ENCODE results near the gene NLRP1.
A peak's percentile ranks its signal among the peaks of the same experiment; 100 is the strongest.

NLRP1 gene

GRCh38 chr17:5488752-5489151 is 95.6 kb downstream of the NLRP1 start:
- Histone ChIP-seq H3K27me3 (replicated peaks; ENCODE audit: control insufficient read depth, insufficient read depth, low read length) (no peaks in the 10 kb centered on the region), H3K9me3 (ENCODE audit: control insufficient read depth, low read length) (peaks cover 13% of the 10 kb centered on the region), H3K4me3 (ENCODE audit: low read length) (no peak overlapping the region), H3K4me1 (ENCODE audit: control insufficient read depth, insufficient read depth, low read length) (peaks cover 13% of the 10 kb centered on the region), H3K36me3 (ENCODE audit: control insufficient read depth, insufficient read depth, low read length, severe bottlenecking) (peaks cover 26% of the 10 kb centered on the region), H3K9ac (ENCODE audit: low read length) (no peak overlapping the region)
- DNase-seq (ENCODE audit: low read depth) = no peak

- DNase-seq (ENCODE audit: low read depth) = peak; percentile 100
- Histone ChIP-seq H3K9me3 (ENCODE audit: control insufficient read depth, low read length) (no peaks in the 10 kb centered on the region), H3K4me3 (ENCODE audit: low read length) (peak within 1 kb of the TSS; percentile 99), H3K4me1 (ENCODE audit: control insufficient read depth, insufficient read depth, low read length) (peaks cover 16% of the 10 kb centered on the region), H3K9ac (ENCODE audit: low read length) (peak within 1 kb of the TSS; percentile 96), H3K27me3 (replicated peaks; ENCODE audit: control insufficient read depth, insufficient read depth, low read length) (no peaks in the 10 kb centered on the region), H3K36me3 (ENCODE audit: control insufficient read depth, insufficient read depth, low read length, severe bottlenecking) (peaks cover 48% of the 10 kb centered on the region)
Observed at GRCh38 chr17:5486206-5487124, 97.8 kb downstream of the NLRP1 start, which contains the start of gene MIS12. Gene MIS12, plus strand, starts transcription at chr17:5486566. Its CDS starts 2,297 bp downstream, at chr17:5488863.

GRCh38 chr17:5485270-5486205 is 98.8 kb downstream of the NLRP1 start, which contains the start of gene DERL2:
Gene DERL2, minus strand, starts transcription at chr17:5486178. Its CDS starts 17 bp downstream, at chr17:5486161.
- DNase-seq (ENCODE audit: low read depth) = peak; percentile 41
- Histone ChIP-seq H3K36me3 (ENCODE audit: control insufficient read depth, insufficient read depth, low read length, severe bottlenecking) (peaks cover 54% of the 10 kb centered on the region), H3K4me3 (ENCODE audit: low read length) (peak within 1 kb of the TSS; percentile 99), H3K27me3 (replicated peaks; ENCODE audit: control insufficient read depth, insufficient read depth, low read length) (no peaks in the 10 kb centered on the region), H3K9ac (ENCODE audit: low read length) (peak within 1 kb of the TSS; percentile 96), H3K4me1 (ENCODE audit: control insufficient read depth, insufficient read depth, low read length) (peaks cover 16% of the 10 kb centered on the region), H3K9me3 (ENCODE audit: control insufficient read depth, low read length) (no peaks in the 10 kb centered on the region)

GRCh38 chr17:5481451-5481850 is 102.9 kb downstream of the NLRP1 start:
- Histone ChIP-seq H3K4me1 (ENCODE audit: control insufficient read depth, insufficient read depth, low read length) (peaks cover 8% of the 10 kb centered on the region), H3K27me3 (replicated peaks; ENCODE audit: control insufficient read depth, insufficient read depth, low read length) (no peaks in the 10 kb centered on the region), H3K9me3 (ENCODE audit: control insufficient read depth, low read length) (peaks cover 6% of the 10 kb centered on the region), H3K36me3 (ENCODE audit: control insufficient read depth, insufficient read depth, low read length, severe bottlenecking) (peaks cover 73% of the 10 kb centered on the region), H3K4me3 (ENCODE audit: low read length) (no peak overlapping the region), H3K9ac (ENCODE audit: low read length) (no peak overlapping the region)
- no peak for DNase-seq (ENCODE audit: low read depth)

GRCh38 chr17:5480962-5481361 is 103.3 kb downstream of the NLRP1 start:
- Histone ChIP-seq H3K4me1 (ENCODE audit: control insufficient read depth, insufficient read depth, low read length) (peaks cover 8% of the 10 kb centered on the region), H3K9ac (ENCODE audit: low read length) (no peak overlapping the region), H3K27me3 (replicated peaks; ENCODE audit: control insufficient read depth, insufficient read depth, low read length) (no peaks in the 10 kb centered on the region), H3K9me3 (ENCODE audit: control insufficient read depth, low read length) (peaks cover 6% of the 10 kb centered on the region), H3K36me3 (ENCODE audit: control insufficient read depth, insufficient read depth, low read length, severe bottlenecking) (peaks cover 75% of the 10 kb centered on the region), H3K4me3 (ENCODE audit: low read length) (no peak overlapping the region)
- no peak for DNase-seq (ENCODE audit: low read depth)

GRCh38 chr17:5478992-5479391 is 105.3 kb downstream of the NLRP1 start:
- Histone ChIP-seq H3K4me1 (ENCODE audit: control insufficient read depth, insufficient read depth, low read length) (peaks cover 8% of the 10 kb centered on the region), H3K9ac (ENCODE audit: low read length) (no peak overlapping the region), H3K36me3 (ENCODE audit: control insufficient read depth, insufficient read depth, low read length, severe bottlenecking) (peaks cover 89% of the 10 kb centered on the region)

GRCh38 chr17:5473906-5474305 is 110.4 kb downstream of the NLRP1 start:
- Histone ChIP-seq H3K4me3 (ENCODE audit: low read length) (no peak overlapping the region), H3K9me3 (ENCODE audit: control insufficient read depth, low read length) (peaks cover 6% of the 10 kb centered on the region), H3K4me1 (ENCODE audit: control insufficient read depth, insufficient read depth, low read length) (peaks cover 14% of the 10 kb centered on the region), H3K27me3 (replicated peaks; ENCODE audit: control insufficient read depth, insufficient read depth, low read length) (no peaks in the 10 kb centered on the region), H3K36me3 (ENCODE audit: control insufficient read depth, insufficient read depth, low read length, severe bottlenecking) (peaks cover 66% of the 10 kb centered on the region), H3K9ac (ENCODE audit: low read length) (no peak overlapping the region)
- no peak for DNase-seq (ENCODE audit: low read depth)

More at GRCh38 chr17:5478992-5479391, 105.3 kb downstream of the NLRP1 start:
- H3K27me3 ChIP-seq (replicated peaks; ENCODE audit: control insufficient read depth, insufficient read depth, low read length) = no peaks in the 10 kb centered on the region
- no peak for DNase-seq (ENCODE audit: low read depth)
- peaks cover 6% of the 10 kb centered on the region for H3K9me3 ChIP-seq (ENCODE audit: control insufficient read depth, low read length)
- H3K4me3 ChIP-seq (ENCODE audit: low read length) = no peak overlapping the region

GRCh38 chr17:5472511-5472910 is 111.8 kb downstream of the NLRP1 start:
- Histone ChIP-seq H3K9me3 (ENCODE audit: control insufficient read depth, low read length) (no peaks in the 10 kb centered on the region), H3K9ac (ENCODE audit: low read length) (no peak overlapping the region), H3K27me3 (replicated peaks; ENCODE audit: control insufficient read depth, insufficient read depth, low read length) (no peaks in the 10 kb centered on the region), H3K36me3 (ENCODE audit: control insufficient read depth, insufficient read depth, low read length, severe bottlenecking) (peaks cover 52% of the 10 kb centered on the region), H3K4me1 (ENCODE audit: control insufficient read depth, insufficient read depth, low read length) (peaks cover 14% of the 10 kb centered on the region), H3K4me3 (ENCODE audit: low read length) (no peak overlapping the region)
- DNase-seq (ENCODE audit: low read depth) = no peak

- DNase-seq (ENCODE audit: low read depth) = no peak
- peak overlapping the region; percentile 95 for H3K4me3 ChIP-seq (ENCODE audit: low read length)
- H3K4me1 ChIP-seq (ENCODE audit: control insufficient read depth, insufficient read depth, low read length) = peaks cover 17% of the 10 kb centered on the region
- H3K36me3 ChIP-seq (ENCODE audit: control insufficient read depth, insufficient read depth, low read length, severe bottlenecking) = peaks cover 16% of the 10 kb centered on the region
- no peaks in the 10 kb centered on the region for H3K9me3 ChIP-seq (ENCODE audit: control insufficient read depth, low read length)
- peak overlapping the region; percentile 92 for H3K9ac ChIP-seq (ENCODE audit: low read length)
- no peaks in the 10 kb centered on the region for H3K27me3 ChIP-seq (replicated peaks; ENCODE audit: control insufficient read depth, insufficient read depth, low read length)
Observed at GRCh38 chr17:5468075-5468473, 116.2 kb downstream of the NLRP1 start.

GRCh38 chr17:5467416-5467815 is 116.9 kb downstream of the NLRP1 start:
- peaks cover 12% of the 10 kb centered on the region for H3K4me1 ChIP-seq (ENCODE audit: control insufficient read depth, insufficient read depth, low read length)
- no peak for DNase-seq (ENCODE audit: low read depth)
- peaks cover 13% of the 10 kb centered on the region for H3K36me3 ChIP-seq (ENCODE audit: control insufficient read depth, insufficient read depth, low read length, severe bottlenecking)
- H3K4me3 ChIP-seq (ENCODE audit: low read length) = peak overlapping the region; percentile 95
- no peaks in the 10 kb centered on the region for H3K9me3 ChIP-seq (ENCODE audit: control insufficient read depth, low read length)
- no peaks in the 10 kb centered on the region for H3K27me3 ChIP-seq (replicated peaks; ENCODE audit: control insufficient read depth, insufficient read depth, low read length)
- peak overlapping the region; percentile 92 for H3K9ac ChIP-seq (ENCODE audit: low read length)

- H3K36me3 ChIP-seq (ENCODE audit: control insufficient read depth, insufficient read depth, low read length, severe bottlenecking) = peaks cover 5% of the 10 kb centered on the region
- no peak for DNase-seq (ENCODE audit: low read depth)
- no peak overlapping the region for H3K9ac ChIP-seq (ENCODE audit: low read length)
- H3K4me3 ChIP-seq (ENCODE audit: low read length) = peak overlapping the region; percentile 95
- no peaks in the 10 kb centered on the region for H3K9me3 ChIP-seq (ENCODE audit: control insufficient read depth, low read length)
- peaks cover 9% of the 10 kb centered on the region for H3K4me1 ChIP-seq (ENCODE audit: control insufficient read depth, insufficient read depth, low read length)
- no peaks in the 10 kb centered on the region for H3K27me3 ChIP-seq (replicated peaks; ENCODE audit: control insufficient read depth, insufficient read depth, low read length)
Observed at GRCh38 chr17:5466295-5466694, 118.0 kb downstream of the NLRP1 start.

All from adipocyte (in vitro differentiated cells).